Spleen (tissue), 7 donors: Measurements from ENCODE around the gene ZNF620.

ENCODE experiments used
- POLR2A ChIP-seq, 3 donors: fragments of 450-650 bp; IDR thresholded peaks; one replicate each; pipeline ENCODE4 v1.5.1; 2017; ENCODE audit warnings: antibody characterized with exemption in 3 of 3, mild to moderate bottlenecking in 1 of 3
- POLR2AphosphoS5 ChIP-seq, 3 donors: sonication (generic); formaldehyde crosslinking; IDR thresholded peaks; one replicate each; pipeline ENCODE4 v1.5.1; 2017; ENCODE audit warnings: antibody characterized with exemption in 3 of 3
- TF ChIP-seq, protein P1 (sequence below), 11 experiments: fragments of 200-600 bp in 7 of 11; fragments of 450-650 bp in 4 of 11; sonication (generic) in 4 of 11; IDR thresholded peaks in 8 of 11; conservative IDR thresholded peaks in 3 of 11; 1 replicate in 7 of 11; 2 replicates in 4 of 11; pipeline versions ENCODE4 v1.4.0 to v1.8.0; 2016 to 2021; ENCODE audit warnings: antibody characterized with exemption in 11 of 11, inconsistent platforms in 4 of 11, mild to moderate bottlenecking in 1 of 11
- donor health status: DM: no; HTN: no; CAD: no; lungs with moderate emphysema.
- donor health status: DM: no; HTN: no; CAD: no.
- donor health status: DM: no; HTN: no; CAD: no.

DNA sequence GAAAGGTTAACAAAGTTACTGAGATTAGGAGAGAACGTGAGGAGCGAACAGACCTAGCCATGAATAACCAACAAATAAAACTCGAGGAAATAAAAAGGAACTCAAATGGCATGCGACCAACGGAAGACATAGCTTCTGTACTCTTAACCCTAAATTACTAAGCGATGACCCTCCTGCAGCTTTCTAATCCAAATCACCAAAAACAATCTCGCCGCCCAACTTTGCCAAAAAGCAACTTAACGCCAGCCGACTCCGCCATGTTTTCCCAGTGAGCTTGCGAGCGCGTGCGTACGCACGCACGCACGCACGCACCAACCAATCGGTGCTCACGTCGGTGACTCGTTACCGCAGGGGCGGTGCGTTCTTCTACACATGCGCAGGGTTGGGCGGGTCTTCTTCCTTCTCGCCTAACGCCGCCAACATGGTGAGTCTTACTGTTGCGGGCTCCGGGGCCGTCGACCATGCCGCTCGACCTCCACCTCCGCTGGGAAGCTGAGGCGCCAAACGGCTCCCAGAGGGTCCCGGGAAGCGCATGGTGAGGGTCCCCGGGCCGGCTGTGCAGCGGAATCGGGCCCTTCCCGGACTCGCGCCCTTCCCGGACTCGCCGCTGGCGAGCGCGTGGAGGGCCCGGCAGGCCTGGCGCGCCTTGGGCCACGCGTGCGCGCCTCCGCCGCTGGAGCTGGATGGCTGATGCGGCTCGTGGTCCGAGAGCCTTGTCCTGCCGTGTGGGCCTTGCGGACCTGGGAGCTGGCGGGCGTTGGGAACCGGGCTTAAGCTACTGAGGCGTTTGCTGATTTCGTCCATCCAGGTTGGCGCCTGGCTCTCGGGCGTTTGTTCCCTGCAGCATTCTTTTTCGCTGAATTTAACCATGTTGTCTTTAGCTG, 48.7 kb upstream of the ZNF620 start, which contains the start of gene RPL14:
- TF ChIP-seq, protein P1, sequence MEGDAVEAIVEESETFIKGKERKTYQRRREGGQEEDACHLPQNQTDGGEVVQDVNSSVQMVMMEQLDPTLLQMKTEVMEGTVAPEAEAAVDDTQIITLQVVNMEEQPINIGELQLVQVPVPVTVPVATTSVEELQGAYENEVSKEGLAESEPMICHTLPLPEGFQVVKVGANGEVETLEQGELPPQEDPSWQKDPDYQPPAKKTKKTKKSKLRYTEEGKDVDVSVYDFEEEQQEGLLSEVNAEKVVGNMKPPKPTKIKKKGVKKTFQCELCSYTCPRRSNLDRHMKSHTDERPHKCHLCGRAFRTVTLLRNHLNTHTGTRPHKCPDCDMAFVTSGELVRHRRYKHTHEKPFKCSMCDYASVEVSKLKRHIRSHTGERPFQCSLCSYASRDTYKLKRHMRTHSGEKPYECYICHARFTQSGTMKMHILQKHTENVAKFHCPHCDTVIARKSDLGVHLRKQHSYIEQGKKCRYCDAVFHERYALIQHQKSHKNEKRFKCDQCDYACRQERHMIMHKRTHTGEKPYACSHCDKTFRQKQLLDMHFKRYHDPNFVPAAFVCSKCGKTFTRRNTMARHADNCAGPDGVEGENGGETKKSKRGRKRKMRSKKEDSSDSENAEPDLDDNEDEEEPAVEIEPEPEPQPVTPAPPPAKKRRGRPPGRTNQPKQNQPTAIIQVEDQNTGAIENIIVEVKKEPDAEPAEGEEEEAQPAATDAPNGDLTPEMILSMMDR (IDR thresholded peaks at IDR 0.05 in 8 of 11, conservative IDR thresholded peaks at IDR 0.05 in 3 of 11): no peak
- TF ChIP-seq POLR2A (IDR thresholded peaks at IDR 0.05): peak; percentile 36 to 80 (median 74)
- TF ChIP-seq POLR2AphosphoS5 (IDR thresholded peaks at IDR 0.05): peak; percentile 98 to 99 (median 99)
